Measurements from ENCODE around the gene YTHDC1. TPM values are rescaled to one million over a fixed set of nuclear protein-coding genes. Genes with fewer than 3 reads are reported as not detected.

YTHDC1 gene
- total and polyA plus RNA-seq, 5 donors: 36.4 to 64.1 (median 56.7) TPM

DNA sequence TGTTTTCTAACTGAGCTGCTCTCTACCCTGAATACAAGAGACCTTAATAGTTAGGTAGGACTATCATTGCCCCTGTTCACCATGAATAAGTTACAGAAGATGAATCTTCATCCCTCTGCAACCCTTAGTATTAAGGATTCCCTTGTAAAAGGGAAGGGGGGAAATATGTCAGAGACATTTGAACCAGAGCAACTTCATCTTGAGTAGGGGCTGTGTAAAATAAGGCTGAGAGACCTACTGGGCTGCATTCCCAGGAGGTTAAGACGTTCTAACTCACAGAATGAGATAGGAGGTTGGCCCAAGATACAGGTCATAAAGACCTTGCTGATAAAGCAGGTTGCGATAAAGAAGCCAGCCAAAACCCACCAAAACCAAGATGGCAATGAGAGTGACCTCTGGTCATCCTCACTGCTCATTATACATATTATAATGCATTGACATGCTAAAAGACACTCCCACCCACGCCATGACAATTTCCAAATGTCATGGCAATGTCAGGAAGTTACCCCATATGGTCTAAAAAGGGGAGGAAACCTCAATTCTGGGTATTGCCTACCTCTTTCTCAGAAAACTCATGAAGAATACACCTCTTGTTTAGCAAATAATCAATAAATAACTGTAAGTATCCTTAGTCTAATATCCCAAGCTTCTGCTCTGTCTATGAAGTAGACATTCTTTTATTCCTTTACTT is 84.9 kb downstream of the YTHDC1 start:
- Histone ChIP-seq H3K27ac (ENCODE audit: low read length) (no peak overlapping the region), H3K27me3 (ENCODE audit: control insufficient read depth, insufficient read depth) (no peaks in the 10 kb centered on the region), H3K9me3 (ENCODE audit: control insufficient read depth, low read length) (no peaks in the 10 kb centered on the region), H3K4me1 (ENCODE audit: control insufficient read depth, insufficient read depth, low read length) (no peaks in the 10 kb centered on the region), H3K4me3 (ENCODE audit: low read length) (no peak overlapping the region)
- intact Hi-C loops (cut with DNase I): no loop called here
- ATAC-seq (no peak), DNase-seq (no peak)
- WGBS: 56% methylated on average over 3 of the region's 3 CpGs

Other genes starting within 250 kb of the YTHDC1 start
- gene TMPRSS11F, start 220.2 kb downstream of the YTHDC1 start, total RNA-seq: not detected
- not detected for gene TMPRSS11F, start 220.2 kb downstream of the YTHDC1 start, polyA plus RNA-seq
- gene TMPRSS11B, start 104.4 kb downstream of the YTHDC1 start, total RNA-seq: not detected
- gene TMPRSS11B, start 104.4 kb downstream of the YTHDC1 start, polyA plus RNA-seq: 0.05 TPM
- not detected for gene TMPRSS11E, start 97.4 kb upstream of the YTHDC1 start, total RNA-seq
- not detected for gene TMPRSS11E, start 97.4 kb upstream of the YTHDC1 start, polyA plus RNA-seq
- under 1 TPM in 1 of 4 donors, not detected in 3; 0.12 TPM for gene UGT2B17, start 226.2 kb upstream of the YTHDC1 start, total RNA-seq
- gene UGT2B17, start 226.2 kb upstream of the YTHDC1 start, polyA plus RNA-seq: 0.05 TPM